EL (cell line): Measurements from ENCODE around the gene FFAR3.

Experiments used
- DNase-seq: peaks from one replicate; pipeline ENCODE4 v3.0.0-alpha.2; 2016

FFAR3 gene

DNA sequence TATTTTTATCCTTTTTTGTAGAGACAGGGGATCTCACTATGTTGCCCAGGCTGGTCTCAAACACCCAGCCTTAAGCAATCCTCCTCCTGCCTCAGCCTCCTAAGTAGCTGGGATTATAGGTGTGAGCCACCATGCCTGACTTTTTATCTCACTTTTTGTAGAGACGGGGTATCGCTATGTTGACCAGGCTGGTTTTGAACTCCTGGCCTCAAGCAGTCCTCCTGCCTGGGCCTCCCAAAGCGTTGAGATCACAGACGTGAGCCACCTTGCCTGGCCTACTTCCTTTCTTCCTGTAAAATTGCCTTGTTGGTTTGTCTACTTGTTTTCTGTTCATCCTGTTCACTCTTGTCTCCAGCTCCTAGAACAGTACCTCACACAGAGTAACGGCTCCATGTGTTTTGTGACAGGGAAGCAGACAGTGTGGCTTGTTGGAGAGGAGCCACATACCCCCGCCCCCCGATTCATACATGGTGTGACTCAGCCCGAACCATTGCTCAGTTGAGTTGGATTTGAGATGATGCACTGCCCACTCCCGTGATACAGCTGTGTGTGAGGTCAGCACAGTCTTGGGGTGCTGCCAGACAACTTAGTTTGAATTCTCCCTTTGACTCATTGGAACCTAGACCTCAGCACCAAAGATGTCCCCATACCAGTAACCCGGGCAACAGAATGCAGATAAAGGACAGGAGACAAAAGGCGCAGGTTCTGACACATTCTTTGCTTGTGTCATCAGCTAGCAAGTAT, 46.8 kb downstream of the FFAR3 start:
- DNase-seq, result peak; percentile 91

DNA sequence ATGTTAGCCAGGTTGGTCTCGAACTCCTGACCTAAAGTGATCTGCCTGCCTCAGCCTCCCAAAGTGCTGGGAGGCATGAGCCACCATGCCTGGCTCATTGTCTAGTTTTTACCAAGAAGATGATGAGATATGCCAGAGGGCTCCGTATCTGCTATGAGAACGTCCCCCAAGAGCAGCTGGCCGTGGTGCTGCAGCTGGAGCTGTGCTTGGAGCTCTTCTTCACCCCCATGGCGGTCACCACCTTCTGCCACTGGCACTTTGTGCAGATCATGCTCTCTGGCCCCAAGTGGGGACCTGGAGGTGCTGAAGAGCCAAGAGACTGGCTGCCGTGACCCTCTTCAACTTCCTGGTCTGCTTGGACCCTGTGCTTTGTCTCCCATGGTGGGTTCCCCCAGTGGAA, 49.4 kb downstream of the FFAR3 start:
- DNase-seq, result no peak

- DNase-seq, result no peak
Measured at GRCh38 chr19:35408284-35409171, 50.3 kb downstream of the FFAR3 start.

- DNase-seq, result no peak
Measured at GRCh38 chr19:35409191-35409590, 50.9 kb downstream of the FFAR3 start.
